B cell (primary cell): ENCODE data around the gene MYRIP. TPM values are rescaled to one million over a fixed set of nuclear protein-coding genes. Genes with fewer than 3 reads are reported as not detected.
"Not testable (repeated sequence)": the region's sequence is repeated elsewhere in the genome, so short reads cannot be mapped to it uniquely, and the experiment has no call there.

ENCODE experiments used
- ATAC-seq: fragments of 200-7000 bp; cut with Tn5 transposase; one replicate; pipeline ENCODE4 v1.10.0; 2021; ENCODE audit warnings: low read depth, mild to moderate bottlenecking, moderate number of reproducible peaks, moderate library complexity
- CTCF ChIA-PET: fragments of 350-600 bp; sonication (Branson Sonifier 250); formaldehyde crosslinking; loops from one replicate; lab custom pipeline; 2021; ENCODE audit warnings: antibody characterized with exemption, inconsistent platforms; lab: Charles Lee
- POLR2A ChIA-PET: fragments of 350-600 bp; sonication (Branson Sonifier 250); formaldehyde crosslinking; loops from one replicate; lab custom pipeline; 2021; ENCODE audit warnings: antibody characterized with exemption; lab: Charles Lee
- DNase-seq: peaks from one replicate; pipeline ENCODE4 v3.0.0; 2013
- H2AFZ ChIP-seq: 2 replicates; pipeline ENCODE4 v1.6.1; 2012; ENCODE audit warnings: mild to moderate bottlenecking, low read depth, low read length; ENCODE audit not compliant: insufficient read depth, poor library complexity, severe bottlenecking
- H3K27ac ChIP-seq, 2 donors: 1 replicate in 1 of 2; 2 replicates in 1 of 2; pipeline ENCODE4 v1.5.1; 2012 to 2013; ENCODE audit warnings: low read length in 2 of 2, mild to moderate bottlenecking in 2 of 2, moderate library complexity in 1 of 2
- H3K27me3 ChIP-seq, 4 experiments: fragments of 200-600 bp in 1 of 4; sonication (generic) in 1 of 4; replicated peaks in 1 of 4; 1 replicate in 2 of 4; 2 replicates in 2 of 4; pipeline versions ENCODE4 v1.6.1 to v1.7.0; 2013 to 2016; ENCODE audit warnings: low read length in 3 of 4, mild to moderate bottlenecking in 2 of 4, mixed read lengths in 1 of 4, moderate library complexity in 1 of 4; ENCODE audit not compliant: insufficient read depth in 4 of 4, control insufficient read depth in 3 of 4; ENCODE audit errors: control extremely low read depth in 1 of 4
- H3K36me3 ChIP-seq, 2 experiments: replicated peaks in 1 of 2; 1 replicate in 1 of 2; 2 replicates in 1 of 2; pipeline versions ENCODE4 v1.6.1 to v1.7.1; 2013; ENCODE audit warnings: low read length in 1 of 2; ENCODE audit not compliant: insufficient read depth in 2 of 2, control insufficient read depth in 1 of 2; ENCODE audit errors: control extremely low read depth in 1 of 2, extremely low read depth in 1 of 2
- H3K4me1 ChIP-seq, 2 donors: fragments of 200-600 bp in 1 of 2; sonication (generic) in 1 of 2; 1 replicate in 1 of 2; 2 replicates in 1 of 2; pipeline versions ENCODE4 v1.5.1 to v1.6.1; 2013 to 2017; ENCODE audit warnings: low read length in 2 of 2; ENCODE audit not compliant: control insufficient read depth in 2 of 2, insufficient read depth in 2 of 2
- H3K4me2 ChIP-seq: replicated peaks from 2 replicates; pipeline ENCODE3; 2012; ENCODE audit warnings: mild to moderate bottlenecking, low read depth, low read length; ENCODE audit not compliant: poor library complexity, severe bottlenecking
- H3K4me3 ChIP-seq, 5 experiments: fragments of 200-600 bp in 1 of 5; sonication (generic) in 1 of 5; 1 replicate in 3 of 5; 2 replicates in 2 of 5; pipeline versions ENCODE4 v1.5.1 to v1.7.0; 2011 to 2016; ENCODE audit warnings: low read length in 4 of 5, mild to moderate bottlenecking in 4 of 5, low read depth in 2 of 5, control low read depth in 1 of 5, moderate library complexity in 1 of 5; ENCODE audit not compliant: insufficient read depth in 1 of 5; ENCODE audit errors: control extremely low read depth in 1 of 5, extremely low read depth in 1 of 5
- H3K79me2 ChIP-seq: fragments of 200-600 bp; sonication (generic); one replicate; pipeline ENCODE4 v1.6.0; 2016; ENCODE audit warnings: low read length; ENCODE audit not compliant: control insufficient read depth, insufficient read depth
- H3K9ac ChIP-seq: fragments of 200-600 bp; sonication (generic); 2 replicates; pipeline ENCODE4 v1.6.1; 2017; ENCODE audit warnings: mild to moderate bottlenecking, low read length, moderate library complexity
- H3K9me3 ChIP-seq, 3 donors: one replicate each; pipeline versions ENCODE4 v1.6.1 to v1.7.1; 2013; ENCODE audit warnings: low read length in 2 of 3; ENCODE audit not compliant: control insufficient read depth in 2 of 3, insufficient read depth in 1 of 3; ENCODE audit errors: control extremely low read depth in 1 of 3
- H4K20me1 ChIP-seq: 2 replicates; pipeline ENCODE4 v1.6.0; 2012; ENCODE audit warnings: mild to moderate bottlenecking, low read length; ENCODE audit not compliant: insufficient read depth, control insufficient read depth, poor library complexity, severe bottlenecking
- H3K27ac Mint-ChIP-seq: one replicate; pipeline ENCODE4 v1.8.0; 2021; ENCODE audit warnings: mixed read lengths
- H3K27me3 Mint-ChIP-seq: one replicate; pipeline ENCODE4 v1.8.0; 2021; ENCODE audit warnings: mixed read lengths
- H3K4me1 Mint-ChIP-seq: one replicate; pipeline ENCODE4 v1.8.0; 2021; ENCODE audit warnings: mixed read lengths
- H3K4me3 Mint-ChIP-seq: one replicate; pipeline ENCODE4 v1.8.0; 2021; ENCODE audit warnings: mixed read lengths
- H3K9me3 Mint-ChIP-seq: one replicate; pipeline ENCODE4 v1.8.0; 2022; ENCODE audit warnings: mixed read lengths; ENCODE audit not compliant: insufficient read depth
- EZH2 ChIP-seq: IDR thresholded peaks from 2 replicates; pipeline ENCODE4 v1.6.1; 2012; ENCODE audit warnings: borderline replicate concordance, low read depth, mild to moderate bottlenecking, moderate library complexity, low read length; ENCODE audit not compliant: insufficient read depth, poor library complexity, severe bottlenecking
- WGBS: methylation state at CpG from one replicate; pipeline ENCODE4 v1.1.5; 2013; ENCODE audit warnings: missing lambda C conversion rate; ENCODE audit not compliant: insufficient coverage; 5-methylcytosine and 5-hydroxymethylcytosine counted together
- intact Hi-C: fragments of 100-400 bp; cut with micrococcal nuclease; formaldehyde crosslinking; loops from one replicate; pipeline ENCODE4 v1.10.0; 2022
- polyA plus RNA-seq: library from polyadenylated mRNA; depleted of rRNA; stranded (reverse); fragments of >200 nt; gene quantifications from 2 replicates; pipeline ENCODE4 v1.2.3, GENCODE V29; 2012
- total RNA-seq, 2 donors: library from RNA; stranded (reverse); fragments of 120-200 nt in 1 of 2; gene quantifications; 1 replicate in 1 of 2; 2 replicates in 1 of 2; pipeline versions ENCODE4 v1.2.3 to v1.2.4, GENCODE V29; 2013 to 2022
- TF ChIP-seq, protein P1 (sequence below): fragments of 200-600 bp; IDR thresholded peaks from one replicate; pipeline ENCODE4 v1.8.0; 2022; ENCODE audit warnings: antibody characterized with exemption, mild to moderate bottlenecking

The MYRIP gene
- total and polyA plus RNA-seq, 2 donors (not counting 1 experiment from before 2014, with no cell fraction given): 0.03 to 0.10 TPM

DNA sequence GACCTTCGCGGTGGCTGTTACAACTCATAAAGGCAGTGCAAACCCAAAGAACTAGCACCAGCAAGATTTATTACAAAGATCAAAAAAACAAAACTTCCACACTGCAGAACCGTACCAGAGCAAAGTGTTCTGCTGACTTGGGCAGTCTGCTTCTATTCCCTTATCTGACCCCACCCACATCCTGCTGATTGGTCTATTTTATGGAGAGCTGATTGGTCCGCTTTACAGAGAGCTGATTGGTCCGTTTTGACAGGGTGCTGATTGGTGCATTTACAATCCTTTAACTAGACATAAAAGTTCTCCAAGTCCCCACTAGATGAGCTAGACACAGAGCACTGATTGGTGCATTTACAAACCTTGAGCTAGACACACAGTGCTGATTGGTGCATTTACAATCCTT lies 31.2 kb upstream of the MYRIP start:
- not testable (repeated sequence) for DNase-seq, H3K9me3 Mint-ChIP-seq

GRCh38 chr3:39779511-39780230 lies 29.7 kb upstream of the MYRIP start:
- Mint-ChIP-seq H3K27ac (no peak overlapping the region), H3K9me3 (peaks cover 4% of the 10 kb centered on the region), H3K4me1 (no peaks in the 10 kb centered on the region), H3K27me3 (peaks cover 9% of the 10 kb centered on the region), H3K4me3 (no peak overlapping the region)
- Histone ChIP-seq H4K20me1 (no peaks in the 10 kb centered on the region), H3K9me3 (peaks cover 0 to 6% (median 0%) of the 10 kb centered on the region in 3 donors), H3K79me2 (no peaks in the 10 kb centered on the region), H3K27ac (no peak overlapping the region), H3K4me1 (no peaks in the 10 kb centered on the region), H3K4me2 (no peak overlapping the region), H3K4me3 (no peak overlapping the region), H3K36me3 (no peaks in the 10 kb centered on the region), H3K27me3 (peaks cover 0 to 4% (median 0%) of the 10 kb centered on the region in 4 experiments), H2AFZ (no peak overlapping the region), H3K9ac (no peak overlapping the region)
- WGBS: 95% methylated on average over 37 of the region's 40 CpGs
- ATAC-seq (no peak), DNase-seq (no peak)
- intact Hi-C loops: no loop called here
- ChIA-PET POLR2A (no interaction called here), CTCF (no interaction called here)
- no peak for TF ChIP-seq EZH2
- TF ChIP-seq, protein P1, sequence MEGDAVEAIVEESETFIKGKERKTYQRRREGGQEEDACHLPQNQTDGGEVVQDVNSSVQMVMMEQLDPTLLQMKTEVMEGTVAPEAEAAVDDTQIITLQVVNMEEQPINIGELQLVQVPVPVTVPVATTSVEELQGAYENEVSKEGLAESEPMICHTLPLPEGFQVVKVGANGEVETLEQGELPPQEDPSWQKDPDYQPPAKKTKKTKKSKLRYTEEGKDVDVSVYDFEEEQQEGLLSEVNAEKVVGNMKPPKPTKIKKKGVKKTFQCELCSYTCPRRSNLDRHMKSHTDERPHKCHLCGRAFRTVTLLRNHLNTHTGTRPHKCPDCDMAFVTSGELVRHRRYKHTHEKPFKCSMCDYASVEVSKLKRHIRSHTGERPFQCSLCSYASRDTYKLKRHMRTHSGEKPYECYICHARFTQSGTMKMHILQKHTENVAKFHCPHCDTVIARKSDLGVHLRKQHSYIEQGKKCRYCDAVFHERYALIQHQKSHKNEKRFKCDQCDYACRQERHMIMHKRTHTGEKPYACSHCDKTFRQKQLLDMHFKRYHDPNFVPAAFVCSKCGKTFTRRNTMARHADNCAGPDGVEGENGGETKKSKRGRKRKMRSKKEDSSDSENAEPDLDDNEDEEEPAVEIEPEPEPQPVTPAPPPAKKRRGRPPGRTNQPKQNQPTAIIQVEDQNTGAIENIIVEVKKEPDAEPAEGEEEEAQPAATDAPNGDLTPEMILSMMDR: no peak

More for the DNA sequence above, 31.2 kb upstream of the MYRIP start:
- H3K4me2 ChIP-seq, H3K27me3 ChIP-seq, ATAC-seq, H3K79me2 ChIP-seq, H3K27me3 Mint-ChIP-seq, H3K4me3 ChIP-seq, H3K27ac Mint-ChIP-seq, H3K9ac ChIP-seq, H4K20me1 ChIP-seq, POLR2A ChIA-PET, H3K27ac ChIP-seq, H3K36me3 ChIP-seq, H3K4me1 Mint-ChIP-seq, H2AFZ ChIP-seq, intact Hi-C loops, H3K9me3 ChIP-seq, H3K4me3 Mint-ChIP-seq, H3K4me1 ChIP-seq: not testable (repeated sequence)
- 100% methylated on average over 2 of the region's 5 CpGs for WGBS
- CTCF ChIA-PET: interaction anchor here (1.3 kb wide), 1 partner anchor 24 kb away, joined by 4 read pairs; no protein-coding TSS in a partner anchor
